Testis (tissue), 2 donors: Measurements from ENCODE around the gene ELN.

Source experiments
- POLR2A ChIP-seq: fragments of 450-650 bp; IDR thresholded peaks from one replicate; pipeline ENCODE4 v1.6.1; 2017; ENCODE audit warnings: antibody characterized with exemption, mild to moderate bottlenecking, moderate library complexity
- TF ChIP-seq, protein P1 (sequence below), 3 experiments: fragments of 450-650 bp in 2 of 3; fragments of 200-600 bp in 1 of 3; sonication (generic) in 1 of 3; IDR thresholded peaks; one replicate each; pipeline ENCODE4 v1.5.1; 2016 to 2019; ENCODE audit warnings: antibody characterized with exemption in 3 of 3, mild to moderate bottlenecking in 2 of 3, moderate library complexity in 1 of 3

DNA sequence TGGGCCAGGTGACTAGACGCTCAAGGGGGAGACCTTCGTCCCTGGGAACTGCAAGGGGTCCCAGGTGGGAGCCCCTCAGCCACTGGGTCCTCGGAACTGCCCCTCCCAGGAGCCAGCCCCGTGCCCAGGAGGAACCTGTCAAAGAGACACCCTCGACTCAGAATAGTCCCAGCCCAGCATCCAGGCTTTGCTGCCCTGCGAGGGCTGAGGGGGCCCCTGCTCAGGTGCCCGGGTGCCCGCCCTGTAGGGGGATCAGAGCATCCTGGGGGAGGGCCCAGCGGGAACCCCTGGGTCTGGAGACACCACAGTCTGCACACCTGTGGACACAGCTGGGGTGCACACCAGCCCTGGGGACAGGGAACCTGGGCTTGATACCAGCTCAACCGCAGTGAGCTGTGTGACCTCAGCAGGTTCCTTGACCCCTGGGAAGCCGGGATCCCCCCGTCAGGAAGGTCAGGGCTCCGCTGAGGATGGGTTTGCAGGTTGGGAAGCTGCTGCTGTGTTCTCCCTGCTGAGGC is 407 bp downstream of the ELN start:
- TF ChIP-seq, protein P1, sequence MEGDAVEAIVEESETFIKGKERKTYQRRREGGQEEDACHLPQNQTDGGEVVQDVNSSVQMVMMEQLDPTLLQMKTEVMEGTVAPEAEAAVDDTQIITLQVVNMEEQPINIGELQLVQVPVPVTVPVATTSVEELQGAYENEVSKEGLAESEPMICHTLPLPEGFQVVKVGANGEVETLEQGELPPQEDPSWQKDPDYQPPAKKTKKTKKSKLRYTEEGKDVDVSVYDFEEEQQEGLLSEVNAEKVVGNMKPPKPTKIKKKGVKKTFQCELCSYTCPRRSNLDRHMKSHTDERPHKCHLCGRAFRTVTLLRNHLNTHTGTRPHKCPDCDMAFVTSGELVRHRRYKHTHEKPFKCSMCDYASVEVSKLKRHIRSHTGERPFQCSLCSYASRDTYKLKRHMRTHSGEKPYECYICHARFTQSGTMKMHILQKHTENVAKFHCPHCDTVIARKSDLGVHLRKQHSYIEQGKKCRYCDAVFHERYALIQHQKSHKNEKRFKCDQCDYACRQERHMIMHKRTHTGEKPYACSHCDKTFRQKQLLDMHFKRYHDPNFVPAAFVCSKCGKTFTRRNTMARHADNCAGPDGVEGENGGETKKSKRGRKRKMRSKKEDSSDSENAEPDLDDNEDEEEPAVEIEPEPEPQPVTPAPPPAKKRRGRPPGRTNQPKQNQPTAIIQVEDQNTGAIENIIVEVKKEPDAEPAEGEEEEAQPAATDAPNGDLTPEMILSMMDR (IDR thresholded peaks at IDR 0.05) = no peak
- no peak for TF ChIP-seq POLR2A
